HG02885 (cell line): Measurements from ENCODE around the gene ECM1.

Experiments used
- ATAC-seq: cut with Tn5 transposase; IDR thresholded peaks from one replicate; pipeline ENCODE4 v1.9.1; 2021; ENCODE audit warnings: mild to moderate bottlenecking; ENCODE audit not compliant: unreplicated experiment, poor library complexity

ECM1 gene

GRCh38 chr1:150537732-150538684 lies 30.1 kb downstream of the ECM1 start:
- ATAC-seq, result no peak

GRCh38 chr1:150543500-150544143 lies 35.7 kb downstream of the ECM1 start:
- no peak for ATAC-seq

GRCh38 chr1:150544204-150544603 lies 36.3 kb downstream of the ECM1 start:
- no peak for ATAC-seq

- no peak for ATAC-seq
Measured at GRCh38 chr1:150545486-150546032, 37.6 kb downstream of the ECM1 start.

- ATAC-seq, result no peak
Measured at GRCh38 chr1:150546294-150546937, 38.5 kb downstream of the ECM1 start.

- no peak for ATAC-seq
Measured at GRCh38 chr1:150548324-150548631, 40.4 kb downstream of the ECM1 start.

GRCh38 chr1:150548632-150549495 lies 41.0 kb downstream of the ECM1 start, which contains the start of gene ADAMTSL4:
Gene ADAMTSL4, plus strand, starts transcription at chr1:150549408. Its CDS starts 2,881 bp downstream, at chr1:150552289.
- ATAC-seq, result peak; percentile 62

- peak; percentile 14 for ATAC-seq
Measured at GRCh38 chr1:150549496-150550221, 41.8 kb downstream of the ECM1 start.

- ATAC-seq, result no peak
Measured at GRCh38 chr1:150550222-150551050, 42.5 kb downstream of the ECM1 start.

GRCh38 chr1:150551051-150551783 lies 43.3 kb downstream of the ECM1 start:
- ATAC-seq, result no peak

GRCh38 chr1:150551784-150552127 lies 43.8 kb downstream of the ECM1 start:
- ATAC-seq, result no peak

- ATAC-seq, result no peak
Measured at GRCh38 chr1:150552128-150552910, 44.4 kb downstream of the ECM1 start.

- no peak for ATAC-seq
Measured at GRCh38 chr1:150552911-150553289, 45.0 kb downstream of the ECM1 start.

- ATAC-seq, result no peak
Measured at GRCh38 chr1:150553392-150554085, 45.6 kb downstream of the ECM1 start.

GRCh38 chr1:150554086-150554452 lies 46.2 kb downstream of the ECM1 start:
- no peak for ATAC-seq

GRCh38 chr1:150555198-150555970 lies 47.5 kb downstream of the ECM1 start:
- ATAC-seq, result no peak
